Neuronal stem cell (in vitro differentiated cells): ENCODE results near the gene SSTR5.

Experiments
- DNase-seq: peaks from one replicate; pipeline ENCODE4 v3.0.0-alpha.2; 2013; ENCODE audit warnings: low spot score
- H2AFZ ChIP-seq: one replicate; pipeline ENCODE4 v1.6.1; 2013; ENCODE audit warnings: mild to moderate bottlenecking, low read length, inconsistent platforms
- H2AK5ac ChIP-seq: 2 replicates; pipeline ENCODE4 v1.6.1; 2013; ENCODE audit warnings: low read depth, mild to moderate bottlenecking, inconsistent platforms, low read length, moderate library complexity, mixed read lengths
- H2BK120ac ChIP-seq: 2 replicates; pipeline ENCODE4 v1.6.1; 2013; ENCODE audit warnings: low read depth, mild to moderate bottlenecking, inconsistent platforms, low read length, moderate library complexity, mixed read lengths
- H2BK12ac ChIP-seq: one replicate; pipeline ENCODE4 v1.6.1; 2013; ENCODE audit warnings: low read length, inconsistent platforms
- H2BK15ac ChIP-seq: 2 replicates; pipeline ENCODE4 v1.6.1; 2013; ENCODE audit warnings: mild to moderate bottlenecking, low read length, inconsistent platforms, mixed read lengths
- H2BK5ac ChIP-seq: one replicate; pipeline ENCODE4 v1.6.1; 2013; ENCODE audit warnings: inconsistent platforms, mild to moderate bottlenecking, low read length, moderate library complexity
- H3K14ac ChIP-seq: one replicate; pipeline ENCODE4 v1.6.1; 2013; ENCODE audit warnings: low read length, inconsistent platforms
- H3K18ac ChIP-seq: 2 replicates; pipeline ENCODE4 v1.6.1; 2013; ENCODE audit warnings: low read length, inconsistent platforms
- H3K23ac ChIP-seq: 2 replicates; pipeline ENCODE4 v1.6.1; 2013; ENCODE audit warnings: low read depth, mild to moderate bottlenecking, mixed read lengths, low read length, inconsistent platforms; ENCODE audit not compliant: poor library complexity
- H3K27ac ChIP-seq: replicated peaks from 3 replicates; pipeline ENCODE4 v1.5.1; 2013; ENCODE audit warnings: low read length, inconsistent platforms
- H3K27me3 ChIP-seq, 3 experiments: 2 replicates each; pipeline ENCODE4 v1.6.1; 2013; ENCODE audit warnings: low read length in 3 of 3, mild to moderate bottlenecking in 2 of 3, inconsistent platforms in 1 of 3, low read depth in 1 of 3, mixed read lengths in 1 of 3, moderate library complexity in 1 of 3; ENCODE audit not compliant: control insufficient read depth in 3 of 3, insufficient read depth in 3 of 3
- H3K36me3 ChIP-seq, 2 donors: replicated peaks in 1 of 2; 2 replicates each; pipeline ENCODE4 v1.6.1; 2013; ENCODE audit warnings: low read length in 2 of 2; ENCODE audit not compliant: control insufficient read depth in 2 of 2, insufficient read depth in 2 of 2
- H3K4ac ChIP-seq: 2 replicates; pipeline ENCODE4 v1.6.1; 2013; ENCODE audit warnings: inconsistent platforms, mild to moderate bottlenecking, low read length, moderate library complexity
- H3K4me1 ChIP-seq, 2 donors: 1 replicate in 1 of 2; 2 replicates in 1 of 2; pipeline ENCODE4 v1.6.1; 2013; ENCODE audit warnings: low read length in 2 of 2, low read depth in 1 of 2; ENCODE audit not compliant: control insufficient read depth in 2 of 2, insufficient read depth in 1 of 2
- H3K4me2 ChIP-seq: one replicate; pipeline ENCODE4 v1.6.1; 2013; ENCODE audit warnings: mild to moderate bottlenecking, low read length, inconsistent platforms; ENCODE audit not compliant: insufficient read depth, poor library complexity, severe bottlenecking
- H3K4me3 ChIP-seq, 2 donors: 2 replicates each; pipeline ENCODE4 v1.5.1; 2013; ENCODE audit warnings: low read length in 2 of 2, mild to moderate bottlenecking in 2 of 2, inconsistent platforms in 1 of 2, moderate library complexity in 1 of 2
- H3K79me1 ChIP-seq: one replicate; pipeline ENCODE4 v1.6.1; 2013; ENCODE audit warnings: low read depth, mild to moderate bottlenecking, inconsistent platforms, low read length, moderate library complexity
- H3K9ac ChIP-seq: one replicate; pipeline ENCODE4 v1.6.1; 2013; ENCODE audit warnings: mild to moderate bottlenecking, low read depth, low read length, inconsistent platforms; ENCODE audit not compliant: poor library complexity
- H3K9me3 ChIP-seq, 2 donors: replicated peaks in 1 of 2; 2 replicates each; pipeline versions ENCODE3 to v1.6.1; 2013; ENCODE audit warnings: low read length in 2 of 2, mild to moderate bottlenecking in 2 of 2, inconsistent platforms in 1 of 2, low read depth in 1 of 2, mixed read lengths in 1 of 2, moderate library complexity in 1 of 2; ENCODE audit not compliant: control insufficient read depth in 2 of 2, insufficient read depth in 1 of 2
- H4K8ac ChIP-seq: one replicate; pipeline ENCODE4 v1.6.1; 2013; ENCODE audit warnings: low read depth, mild to moderate bottlenecking, inconsistent platforms, low read length, moderate library complexity
- H4K91ac ChIP-seq: one replicate; pipeline ENCODE4 v1.6.1; 2013; ENCODE audit warnings: low read length, low read depth, mild to moderate bottlenecking, inconsistent platforms; ENCODE audit not compliant: poor library complexity
- WGBS, 2 donors: extraction: QIAGEN DNeasy Blood & Tissue Kit; methylation state at CpG; one replicate each; pipeline ENCODE4 v1.1.7; 2013; ENCODE audit warnings: missing lambda C conversion rate in 2 of 2, mixed read lengths in 1 of 2; ENCODE audit not compliant: insufficient read length in 2 of 2, insufficient replicate concordance in 1 of 2; ENCODE audit errors: extremely low coverage in 2 of 2; 5-methylcytosine and 5-hydroxymethylcytosine counted together

The SSTR5 gene

DNA sequence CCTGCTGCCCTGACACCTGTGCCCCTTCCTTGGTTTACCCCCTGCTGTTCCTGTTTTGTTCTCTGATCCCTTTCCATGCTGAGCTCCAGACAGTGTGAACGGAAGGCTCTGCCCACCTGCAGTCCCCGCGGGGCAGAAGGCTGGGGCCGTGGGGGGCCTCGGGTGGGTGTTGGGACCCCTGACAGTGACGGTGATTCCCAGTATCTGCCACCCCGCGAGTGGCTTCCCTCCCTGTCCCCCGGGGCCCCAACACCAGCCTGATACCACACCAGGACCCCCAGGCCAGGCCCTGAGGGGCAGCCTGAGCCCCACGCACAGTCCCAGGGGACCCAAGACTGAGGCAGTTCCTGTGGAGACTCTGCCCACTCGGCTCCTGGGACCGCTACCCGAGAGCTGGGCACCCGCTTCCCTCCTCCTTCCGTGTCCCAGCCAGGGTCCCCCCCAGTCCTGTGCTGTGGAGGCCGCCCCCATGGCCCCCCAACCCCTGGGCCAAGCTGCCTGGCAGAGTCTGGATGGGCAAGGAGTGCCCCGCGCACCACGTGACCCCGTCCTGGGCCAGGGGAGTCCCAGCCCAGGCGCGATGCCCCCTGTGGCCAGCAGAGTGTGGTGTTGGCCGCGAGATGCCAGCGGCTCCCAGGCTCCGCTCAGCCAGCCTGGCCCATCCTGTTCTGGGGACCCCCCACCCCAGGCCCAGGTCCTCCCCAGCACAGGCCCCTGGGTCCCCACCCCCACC, 33.5 kb downstream of the SSTR5 start:
- Histone ChIP-seq H3K4me1 (peaks cover 5 to 7% of the 10 kb centered on the region in 2 donors), H2AK5ac (peak overlapping the region; percentile 97), H2AFZ (no peak overlapping the region), H3K4me2 (no peak overlapping the region), H3K4ac (no peak overlapping the region), H4K8ac (no peak overlapping the region), H3K79me1 (no peaks in the 10 kb centered on the region), H3K14ac (no peak overlapping the region), H3K36me3 (no peaks in the 10 kb centered on the region), H2BK12ac (no peak overlapping the region), H3K23ac (no peak overlapping the region), H2BK120ac (no peak overlapping the region), H2BK5ac (peak overlapping the region; percentile 66), H3K27ac (no peak overlapping the region), H2BK15ac (peak overlapping the region; percentile 92), H3K18ac (peak overlapping the region; percentile 5), H3K27me3 (peaks cover 0 to 79% (median 2%) of the 10 kb centered on the region in 3 experiments), H3K4me3 (no peak overlapping the region), H3K9me3 (no peaks in the 10 kb centered on the region), H4K91ac (no peak overlapping the region), H3K9ac (no peak overlapping the region)
- WGBS, 2 donors: no CpG with 5 or more reads among the region's 26 CpGs
- DNase-seq: peak; percentile 64

DNA sequence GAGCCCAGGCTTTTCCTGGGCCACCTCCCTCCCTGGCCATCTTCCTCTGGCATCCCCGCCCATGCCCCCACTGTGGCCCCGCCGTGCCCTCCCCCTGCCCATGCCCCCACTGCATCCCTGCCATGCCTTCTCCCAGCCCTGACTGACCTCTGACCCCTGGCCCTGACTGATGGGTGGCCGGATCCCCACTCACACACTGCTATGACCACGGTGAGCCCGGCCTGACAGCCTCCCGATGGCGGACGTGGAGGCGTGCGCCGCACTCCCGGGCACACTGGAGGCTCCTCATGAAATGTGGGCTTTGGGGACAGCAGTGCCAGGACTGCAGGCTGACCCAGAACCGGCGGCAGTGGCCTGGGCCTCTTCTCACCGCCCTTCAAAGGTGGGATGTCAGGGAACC, 34.1 kb downstream of the SSTR5 start:
- Histone ChIP-seq H2BK15ac (peak overlapping the region; percentile 2), H3K4me1 (peaks cover 5 to 7% of the 10 kb centered on the region in 2 donors), H3K79me1 (no peaks in the 10 kb centered on the region), H4K91ac (no peak overlapping the region), H3K4me3 (no peak overlapping the region), H4K8ac (no peak overlapping the region), H3K18ac (no peak overlapping the region), H2BK5ac (peak overlapping the region; percentile 39), H3K9me3 (no peaks in the 10 kb centered on the region), H3K9ac (peak overlapping the region; percentile 70), H2AK5ac (peak overlapping the region; percentile 96), H3K23ac (no peak overlapping the region), H3K36me3 (no peaks in the 10 kb centered on the region), H3K27me3 (peaks cover 0 to 79% (median 2%) of the 10 kb centered on the region in 3 experiments), H3K4ac (no peak overlapping the region), H3K27ac (no peak overlapping the region), H3K14ac (peak overlapping the region; percentile 2), H2AFZ (no peak overlapping the region), H2BK12ac (no peak overlapping the region), H2BK120ac (no peak overlapping the region), H3K4me2 (no peak overlapping the region)
- WGBS, 2 donors: no CpG with 5 or more reads among the region's 16 CpGs
- no peak for DNase-seq

- H4K8ac ChIP-seq: peak overlapping the region; percentile 17
- H2BK120ac ChIP-seq: no peak overlapping the region
- no peaks in the 10 kb centered on the region for H3K36me3 ChIP-seq
- no peak overlapping the region for H2AFZ ChIP-seq
- no peaks in the 10 kb centered on the region for H3K79me1 ChIP-seq
- no CpG with 5 or more reads among the region's 22 CpGs for WGBS, 2 donors
- DNase-seq: no peak
- H4K91ac ChIP-seq: no peak overlapping the region
- H3K27me3 ChIP-seq: peaks cover 0 to 84% (median 2%) of the 10 kb centered on the region in 3 experiments
- no peak overlapping the region for H3K4me3 ChIP-seq
- H2BK12ac ChIP-seq: peak overlapping the region; percentile 84
- H3K4ac ChIP-seq: peak overlapping the region; percentile 66
- H3K18ac ChIP-seq: no peak overlapping the region
- peak overlapping the region; percentile 43 for H3K23ac ChIP-seq
- H3K9ac ChIP-seq: no peak overlapping the region
- H2BK15ac ChIP-seq: peak overlapping the region; percentile 2
- H3K27ac ChIP-seq: no peak overlapping the region
- H3K9me3 ChIP-seq: no peaks in the 10 kb centered on the region
- H2AK5ac ChIP-seq: peak overlapping the region; percentile 96
- peak overlapping the region; percentile 2 for H3K14ac ChIP-seq
- peak overlapping the region; percentile 39 for H2BK5ac ChIP-seq
- H3K4me1 ChIP-seq: peaks cover 5 to 7% of the 10 kb centered on the region in 2 donors
- no peak overlapping the region for H3K4me2 ChIP-seq
These were observed 34.6 kb downstream of the SSTR5 start for GRCh38 chr16:1107141-1107540.

DNA sequence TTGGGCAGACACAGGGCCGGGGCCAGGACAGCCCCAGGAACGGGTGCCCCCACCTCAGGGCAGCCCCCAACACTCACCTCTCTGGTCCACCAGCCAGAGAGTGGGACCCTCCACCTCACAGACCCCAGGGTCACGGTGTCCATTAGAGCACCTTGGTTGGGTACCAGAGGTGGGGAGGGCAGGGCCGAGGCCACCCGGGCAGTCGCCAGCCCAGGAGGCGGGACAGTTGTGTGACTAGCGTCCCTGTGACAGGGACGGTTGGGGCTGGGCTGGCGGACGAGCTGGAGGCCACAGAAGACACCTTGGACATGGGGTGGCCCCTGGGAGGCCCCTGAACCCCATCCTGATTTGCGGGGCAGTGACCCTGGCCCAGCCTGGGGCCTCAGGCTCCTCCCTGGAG, 35.2 kb downstream of the SSTR5 start:
- peak overlapping the region; percentile 39 for H2BK5ac ChIP-seq
- no peak overlapping the region for H3K4me2 ChIP-seq
- no peak overlapping the region for H2AFZ ChIP-seq
- H3K4ac ChIP-seq: no peak overlapping the region
- peak overlapping the region; percentile 80 for H3K23ac ChIP-seq
- H2BK120ac ChIP-seq: peak overlapping the region; percentile 91
- H4K8ac ChIP-seq: no peak overlapping the region
- peak overlapping the region; percentile 82 for H3K14ac ChIP-seq
- no peaks in the 10 kb centered on the region for H3K36me3 ChIP-seq
- DNase-seq: no peak
- H2BK12ac ChIP-seq: no peak overlapping the region
- no peak overlapping the region for H3K27ac ChIP-seq
- H3K27me3 ChIP-seq: peaks cover 0 to 90% (median 2%) of the 10 kb centered on the region in 3 experiments
- no CpG with 5 or more reads among the region's 12 CpGs for WGBS, 2 donors
- H3K9ac ChIP-seq: no peak overlapping the region
- H3K79me1 ChIP-seq: no peaks in the 10 kb centered on the region
- H2AK5ac ChIP-seq: peak overlapping the region; percentile 96
- peak overlapping the region; percentile 49 for H2BK15ac ChIP-seq
- H4K91ac ChIP-seq: no peak overlapping the region
- H3K9me3 ChIP-seq: no peaks in the 10 kb centered on the region
- peaks cover 7% of the 10 kb centered on the region in 2 donors for H3K4me1 ChIP-seq
- no peak overlapping the region for H3K4me3 ChIP-seq
- peak overlapping the region; percentile 80 for H3K18ac ChIP-seq
